ENCODE measurements around the gene FAM47E. TPM values are rescaled to one million over a fixed set of nuclear protein-coding genes. Genes with fewer than 3 reads are reported as not detected.
"Not testable (repeated sequence)": the region's sequence is repeated elsewhere in the genome, so short reads cannot be mapped to it uniquely, and the experiment has no call there.

Gene FAM47E
- total RNA-seq, 3 donors from 2014 or later, result not detected

- DNase-seq, result no peak
- H3K4me1 Mint-ChIP-seq (ENCODE audit: low read depth), result no peaks in the 10 kb centered on the region
- H3K36me3 Mint-ChIP-seq (ENCODE audit: insufficient read depth), result no peaks in the 10 kb centered on the region
- peaks cover 9% of the 10 kb centered on the region for H3K27me3 Mint-ChIP-seq (ENCODE audit: low read depth)
- no peak overlapping the region for H3K4me3 Mint-ChIP-seq
- ATAC-seq, result no peak
- H3K9me3 Mint-ChIP-seq, result no peaks in the 10 kb centered on the region
Measured at GRCh38 chr4:76270244-76271175, 19.0 kb downstream of the FAM47E start.

DNA sequence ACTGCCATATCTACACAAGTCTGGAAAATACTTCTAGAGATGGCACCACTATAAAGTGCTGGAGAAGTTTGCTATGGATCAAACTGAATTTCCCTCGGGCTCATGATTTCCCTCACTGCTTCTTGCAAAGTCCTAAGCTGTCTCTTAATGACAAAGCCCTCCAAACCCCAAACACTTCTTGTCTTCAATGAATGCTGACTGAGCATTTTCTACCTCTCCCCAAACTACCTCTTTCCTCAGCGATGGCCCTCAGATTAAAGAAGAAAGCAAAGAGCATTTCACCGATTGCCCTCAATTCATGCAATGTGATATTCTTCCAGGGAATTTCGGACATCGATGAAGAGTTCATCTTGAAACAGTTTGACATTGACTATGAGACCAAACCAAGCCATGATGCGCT is 19.7 kb downstream of the FAM47E start:
- DNase-seq, result no peak
- no peak for ATAC-seq
- Mint-ChIP-seq H3K9me3 (no peaks in the 10 kb centered on the region), H3K4me1 (ENCODE audit: low read depth) (no peaks in the 10 kb centered on the region), H3K36me3 (ENCODE audit: insufficient read depth) (no peaks in the 10 kb centered on the region), H3K4me3 (no peak overlapping the region), H3K27me3 (ENCODE audit: low read depth) (peaks cover 11% of the 10 kb centered on the region)

- H3K27me3 Mint-ChIP-seq (ENCODE audit: low read depth), result peaks cover 11% of the 10 kb centered on the region
- DNase-seq (no peak), ATAC-seq (no peak)
- H3K4me1 Mint-ChIP-seq (ENCODE audit: low read depth), result no peaks in the 10 kb centered on the region
- H3K36me3 Mint-ChIP-seq (ENCODE audit: insufficient read depth), result no peaks in the 10 kb centered on the region
- H3K4me3 Mint-ChIP-seq, result no peak overlapping the region
- no peaks in the 10 kb centered on the region for H3K9me3 Mint-ChIP-seq
Measured at GRCh38 chr4:76272073-76272472, 20.6 kb downstream of the FAM47E start.

DNA sequence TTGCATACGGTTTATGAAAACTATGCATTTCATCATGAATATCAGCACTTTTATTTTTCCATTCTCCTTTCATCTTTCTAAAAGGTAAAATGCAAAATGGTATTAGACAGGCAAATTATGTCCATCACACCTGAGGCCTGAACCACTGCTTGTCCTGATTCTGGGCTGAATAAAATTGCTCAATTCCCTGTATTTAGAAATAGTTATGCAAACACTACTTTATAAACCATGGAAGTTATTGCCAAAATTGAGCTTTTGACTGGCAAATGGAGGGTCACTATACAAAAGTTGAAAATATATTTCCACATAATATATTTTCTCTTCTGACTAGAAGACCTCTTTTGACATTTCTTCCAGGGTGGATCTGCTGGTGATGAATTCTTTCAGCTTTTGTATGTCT is 21.1 kb downstream of the FAM47E start:
- ATAC-seq (no peak), DNase-seq (no peak)
- peaks cover 11% of the 10 kb centered on the region for H3K27me3 Mint-ChIP-seq (ENCODE audit: low read depth)
- no peaks in the 10 kb centered on the region for H3K4me1 Mint-ChIP-seq (ENCODE audit: low read depth)
- no peak overlapping the region for H3K4me3 Mint-ChIP-seq
- no peaks in the 10 kb centered on the region for H3K36me3 Mint-ChIP-seq (ENCODE audit: insufficient read depth)
- no peaks in the 10 kb centered on the region for H3K9me3 Mint-ChIP-seq

DNA sequence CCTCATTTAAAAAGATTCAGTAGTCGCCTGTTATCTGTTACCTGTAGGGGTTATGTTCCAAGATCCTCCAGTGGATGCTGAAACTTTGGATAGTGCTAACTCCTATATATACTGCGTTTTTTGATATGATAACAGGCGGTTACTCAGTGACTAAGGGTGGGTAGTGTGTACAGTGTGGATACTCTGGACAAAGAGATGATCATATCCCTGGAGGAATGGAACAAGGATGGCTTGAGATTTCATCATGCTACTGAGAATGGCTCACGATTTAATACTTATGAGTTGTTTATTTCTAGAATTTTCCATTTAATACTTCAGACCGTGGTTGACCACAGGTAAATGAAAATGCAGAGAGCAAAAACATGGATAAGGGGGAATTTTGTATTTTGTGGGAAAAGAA is 21.5 kb downstream of the FAM47E start:
- Mint-ChIP-seq H3K36me3 (ENCODE audit: insufficient read depth) (no peaks in the 10 kb centered on the region), H3K9me3 (no peaks in the 10 kb centered on the region), H3K27me3 (ENCODE audit: low read depth) (peaks cover 11% of the 10 kb centered on the region), H3K4me1 (ENCODE audit: low read depth) (no peaks in the 10 kb centered on the region), H3K4me3 (no peak overlapping the region)
- no peak for ATAC-seq
- DNase-seq, result no peak

- DNase-seq (no peak), ATAC-seq (no peak)
- Mint-ChIP-seq H3K36me3 (ENCODE audit: insufficient read depth) (no peaks in the 10 kb centered on the region), H3K9me3 (no peaks in the 10 kb centered on the region), H3K4me1 (ENCODE audit: low read depth) (no peaks in the 10 kb centered on the region), H3K27me3 (ENCODE audit: low read depth) (peaks cover 13% of the 10 kb centered on the region), H3K4me3 (no peak overlapping the region)
Measured at GRCh38 chr4:76275486-76276124, 24.1 kb downstream of the FAM47E start.

DNA sequence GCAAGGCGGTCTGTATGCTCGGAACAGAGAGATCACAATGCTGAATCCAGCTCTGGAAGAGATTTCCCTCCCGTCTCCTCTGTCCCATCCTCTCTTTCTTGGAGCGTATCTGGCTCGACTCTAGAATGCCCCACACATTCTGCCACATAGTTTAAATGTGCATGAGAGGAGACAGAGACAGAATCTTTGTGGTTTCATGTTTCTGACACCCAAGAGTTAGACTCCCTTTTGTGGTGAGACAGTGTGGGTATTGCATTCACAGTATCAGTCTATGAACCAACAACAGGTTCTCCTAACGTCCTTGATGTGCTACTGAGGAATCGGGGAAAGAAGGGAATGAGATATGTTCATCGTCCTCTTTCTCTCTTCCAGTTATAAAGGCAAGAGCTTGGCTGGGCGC is 25.3 kb downstream of the FAM47E start:
- H3K4me1 Mint-ChIP-seq (ENCODE audit: low read depth), result no peaks in the 10 kb centered on the region
- ATAC-seq, result no peak
- H3K4me3 Mint-ChIP-seq, result no peak overlapping the region
- no peaks in the 10 kb centered on the region for H3K36me3 Mint-ChIP-seq (ENCODE audit: insufficient read depth)
- DNase-seq, result no peak
- H3K9me3 Mint-ChIP-seq, result no peaks in the 10 kb centered on the region
- peaks cover 8% of the 10 kb centered on the region for H3K27me3 Mint-ChIP-seq (ENCODE audit: low read depth)

DNA sequence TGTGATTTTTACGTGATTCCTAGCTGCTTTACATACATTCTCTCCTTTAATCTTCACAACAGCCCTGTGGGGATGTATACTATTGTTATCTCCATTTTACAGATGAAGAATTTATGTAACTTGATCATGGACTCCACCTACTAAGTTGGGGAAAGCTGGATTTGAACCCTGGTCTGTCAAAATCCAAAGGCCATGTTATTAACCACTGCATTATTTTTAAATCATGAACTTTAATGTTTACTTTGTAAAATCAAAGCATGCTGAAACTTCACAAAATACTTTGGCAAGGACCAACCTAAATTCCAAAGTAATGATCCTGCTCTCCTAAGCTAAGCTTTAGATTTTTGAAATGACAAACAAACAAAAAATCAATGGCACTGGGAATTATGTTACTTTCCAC is 26.1 kb downstream of the FAM47E start:
- ATAC-seq (no peak), DNase-seq (no peak)
- Mint-ChIP-seq H3K4me1 (ENCODE audit: low read depth) (no peaks in the 10 kb centered on the region), H3K36me3 (ENCODE audit: insufficient read depth) (no peaks in the 10 kb centered on the region), H3K4me3 (no peak overlapping the region), H3K27me3 (ENCODE audit: low read depth) (peaks cover 8% of the 10 kb centered on the region), H3K9me3 (no peaks in the 10 kb centered on the region)

GRCh38 chr4:76278583-76278982 is 27.1 kb downstream of the FAM47E start:
- peaks cover 6% of the 10 kb centered on the region for H3K27me3 Mint-ChIP-seq (ENCODE audit: low read depth)
- ATAC-seq (no peak), DNase-seq (no peak)
- no peaks in the 10 kb centered on the region for H3K4me1 Mint-ChIP-seq (ENCODE audit: low read depth)
- no peak overlapping the region for H3K4me3 Mint-ChIP-seq
- no peaks in the 10 kb centered on the region for H3K9me3 Mint-ChIP-seq
- no peaks in the 10 kb centered on the region for H3K36me3 Mint-ChIP-seq (ENCODE audit: insufficient read depth)

GRCh38 chr4:76279462-76279861 is 27.9 kb downstream of the FAM47E start:
- Mint-ChIP-seq H3K27me3 (ENCODE audit: low read depth) (peaks cover 6% of the 10 kb centered on the region), H3K9me3 (no peaks in the 10 kb centered on the region), H3K4me1 (ENCODE audit: low read depth) (no peaks in the 10 kb centered on the region), H3K36me3 (ENCODE audit: insufficient read depth) (no peaks in the 10 kb centered on the region), H3K4me3 (no peak overlapping the region)
- DNase-seq (no peak), ATAC-seq (no peak)

DNA sequence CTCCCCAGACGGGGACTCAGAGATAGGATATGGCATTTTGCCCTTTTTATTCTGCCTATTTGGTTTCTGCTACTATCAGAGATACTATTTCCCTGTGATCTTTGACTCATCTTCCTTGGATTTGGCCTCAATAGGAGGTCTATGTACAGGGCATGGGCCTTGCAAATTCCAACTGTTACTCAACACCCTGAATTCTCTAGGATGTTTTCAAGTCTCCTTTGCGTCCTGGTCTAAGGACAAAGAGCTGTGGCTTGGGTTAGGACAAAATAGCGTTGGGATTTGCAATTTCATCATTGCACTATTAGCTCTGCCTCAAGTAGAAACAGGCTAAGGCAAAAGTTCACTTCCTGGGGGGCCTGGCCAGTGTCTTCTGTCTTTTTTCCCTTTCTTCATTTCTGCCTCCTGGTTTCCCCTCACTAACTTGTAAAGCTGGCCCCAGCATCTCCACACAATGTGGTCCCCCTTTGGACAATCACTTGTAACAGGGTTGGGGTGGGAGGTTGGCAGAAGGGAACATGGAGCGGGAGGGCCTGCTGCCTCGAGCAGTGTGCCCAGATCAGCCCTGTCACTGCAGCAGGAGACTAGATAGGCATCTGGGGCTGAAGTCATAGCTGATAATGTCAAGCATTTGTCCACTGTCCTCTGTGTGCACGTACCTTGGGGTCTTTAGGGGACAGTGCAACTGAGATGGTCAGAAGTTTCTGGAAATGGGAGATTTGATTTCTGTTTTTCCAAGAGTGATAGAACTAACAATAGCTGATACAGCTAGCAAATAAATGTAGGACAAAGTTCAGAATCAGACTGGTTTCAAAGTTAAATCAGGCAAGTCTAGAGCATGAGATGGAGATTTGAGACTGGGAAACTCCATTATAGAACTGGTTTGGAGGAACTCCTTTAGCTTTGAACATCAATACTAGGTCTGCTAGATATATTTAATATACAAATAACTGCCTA is 29.2 kb downstream of the FAM47E start:
- no peaks in the 10 kb centered on the region for H3K4me1 Mint-ChIP-seq (ENCODE audit: low read depth)
- peaks cover 4% of the 10 kb centered on the region for H3K27me3 Mint-ChIP-seq (ENCODE audit: low read depth)
- ATAC-seq (no peak), DNase-seq (no peak)
- H3K36me3 Mint-ChIP-seq (ENCODE audit: insufficient read depth), result no peaks in the 10 kb centered on the region
- no peaks in the 10 kb centered on the region for H3K9me3 Mint-ChIP-seq
- H3K4me3 Mint-ChIP-seq, result no peak overlapping the region

DNA sequence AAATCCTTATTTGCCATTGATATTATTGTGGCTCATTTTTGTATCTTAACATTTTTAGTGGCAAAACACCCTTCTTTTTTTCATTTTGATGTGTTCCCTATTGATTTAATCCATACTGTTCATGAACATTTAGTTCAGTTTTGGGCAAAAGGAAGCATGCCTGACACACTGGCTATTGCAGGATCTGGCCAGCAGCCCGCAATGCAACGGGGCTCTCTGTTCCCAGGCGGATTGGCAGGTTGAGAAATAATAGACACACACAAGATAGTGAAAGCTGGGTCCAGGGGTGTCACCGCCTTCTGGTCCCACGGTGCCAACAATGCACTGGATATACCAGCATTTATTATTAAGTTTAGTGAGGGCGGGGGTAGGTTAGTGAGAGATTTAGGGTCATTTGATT is 30.1 kb downstream of the FAM47E start:
- not testable (repeated sequence) for H3K9me3 Mint-ChIP-seq; H3K36me3 Mint-ChIP-seq (ENCODE audit: insufficient read depth); H3K27me3 Mint-ChIP-seq (ENCODE audit: low read depth); H3K4me1 Mint-ChIP-seq (ENCODE audit: low read depth); DNase-seq; ATAC-seq; H3K4me3 Mint-ChIP-seq

DNA sequence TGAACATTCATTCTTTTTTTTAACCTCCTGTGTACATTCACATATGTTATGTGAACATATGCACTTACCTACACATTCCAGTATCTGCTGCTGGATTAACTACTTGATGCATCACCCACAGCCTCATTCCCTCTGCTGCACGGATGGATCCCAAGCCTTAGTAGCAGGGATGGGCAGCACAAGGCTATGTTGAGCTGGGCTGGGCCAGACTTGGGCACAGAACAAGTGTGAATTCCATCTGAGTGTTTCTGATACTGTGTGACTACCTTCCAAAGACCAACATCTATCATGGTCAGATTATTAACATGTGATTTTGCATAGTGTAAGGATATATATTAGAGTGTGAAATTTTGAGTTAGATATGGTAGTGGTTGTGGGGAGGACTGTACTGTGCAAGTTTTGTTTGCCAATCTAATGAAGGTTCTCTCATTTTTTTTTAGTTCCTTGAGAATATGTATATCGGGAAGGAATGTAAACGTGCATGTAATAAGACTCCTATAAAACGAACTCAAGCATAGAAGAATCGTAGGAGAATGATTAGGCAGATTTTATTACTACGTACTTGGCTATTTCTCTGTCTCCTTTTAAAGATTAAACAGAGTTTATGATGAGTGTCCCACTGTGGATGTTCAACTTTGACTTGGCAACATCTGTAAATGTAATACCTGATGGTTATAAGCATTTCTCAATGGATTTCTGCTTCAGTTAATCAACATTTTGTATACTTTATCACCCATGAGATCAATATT is 31.6 kb downstream of the FAM47E start:
- Mint-ChIP-seq H3K27me3 (ENCODE audit: low read depth) (peaks cover 1% of the 10 kb centered on the region), H3K4me1 (ENCODE audit: low read depth) (no peaks in the 10 kb centered on the region), H3K4me3 (no peak overlapping the region), H3K36me3 (ENCODE audit: insufficient read depth) (no peaks in the 10 kb centered on the region), H3K9me3 (peaks cover 5% of the 10 kb centered on the region)
- DNase-seq (no peak), ATAC-seq (no peak)

GRCh38 chr4:76283900-76284299 is 32.4 kb downstream of the FAM47E start:
- Mint-ChIP-seq H3K4me3 (no peak overlapping the region), H3K4me1 (ENCODE audit: low read depth) (no peaks in the 10 kb centered on the region), H3K36me3 (ENCODE audit: insufficient read depth) (no peaks in the 10 kb centered on the region), H3K27me3 (ENCODE audit: low read depth) (no peaks in the 10 kb centered on the region), H3K9me3 (peaks cover 5% of the 10 kb centered on the region)
- ATAC-seq (no peak), DNase-seq (no peak)

All from activated T-cell treated with anti-CD3 and anti-CD28 coated beads, Interleukin-2, amount 50 U/mL, for 4 hours (primary cell).